Measurements from ENCODE around the gene ABI3BP.

ABI3BP gene

GRCh38 chr3:100813828-100814227 lies 179.4 kb downstream of the ABI3BP start:
- DNase-seq: no peak

- DNase-seq: no peak
Measured at GRCh38 chr3:100811779-100812507, 181.3 kb downstream of the ABI3BP start.

DNA sequence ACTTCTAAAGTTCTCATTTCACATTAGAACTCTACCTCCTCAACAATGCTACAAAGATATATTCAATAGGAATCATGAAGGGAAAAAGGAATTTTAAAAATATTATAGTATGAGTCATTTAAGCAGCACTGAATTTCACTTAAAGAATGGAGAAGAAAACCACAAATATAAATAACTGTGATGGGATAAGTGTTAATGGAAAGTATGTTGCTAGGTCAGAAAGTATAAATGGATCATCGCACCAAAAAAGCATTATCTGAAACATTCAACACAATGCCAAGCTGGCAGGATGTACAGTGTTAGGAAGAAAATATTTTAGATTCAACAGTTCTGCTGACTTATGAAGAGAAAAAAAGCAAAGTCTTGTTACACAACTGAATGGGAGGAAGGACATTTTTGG lies 182.6 kb downstream of the ABI3BP start:
- DNase-seq: no peak

GRCh38 chr3:100804631-100805030 lies 188.6 kb downstream of the ABI3BP start:
- no peak for DNase-seq

GRCh38 chr3:100803711-100804110 lies 189.5 kb downstream of the ABI3BP start:
- DNase-seq: no peak

- no peak for DNase-seq
Measured at GRCh38 chr3:100802126-100802525, 191.1 kb downstream of the ABI3BP start.

DNA sequence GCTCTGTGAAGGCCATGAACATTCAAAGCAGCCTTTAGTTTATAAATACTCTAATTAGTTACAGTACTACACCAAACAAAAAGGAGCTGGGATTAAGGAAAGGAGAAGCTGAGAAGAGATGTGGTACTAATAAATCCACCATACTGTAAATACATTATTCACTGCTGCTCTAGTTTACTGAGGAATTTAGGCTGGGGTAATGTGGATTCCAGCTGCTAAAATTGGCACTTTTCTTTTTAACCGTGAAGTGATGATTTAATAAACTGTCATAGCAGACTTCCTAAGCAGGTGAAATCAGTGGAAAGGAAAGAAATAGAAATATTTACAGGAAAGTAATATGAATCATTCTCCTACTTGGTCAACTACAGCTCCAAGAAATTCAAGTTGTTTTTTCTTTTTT lies 195.2 kb downstream of the ABI3BP start:
- DNase-seq: no peak

- no peak for DNase-seq
Measured at GRCh38 chr3:100796556-100796955, 196.7 kb downstream of the ABI3BP start.

- DNase-seq: no peak
Measured at GRCh38 chr3:100789579-100789978, 203.6 kb downstream of the ABI3BP start.

- DNase-seq: no peak
Measured at GRCh38 chr3:100783619-100784018, 209.6 kb downstream of the ABI3BP start.

- no peak for DNase-seq
Measured at GRCh38 chr3:100782906-100783305, 210.3 kb downstream of the ABI3BP start.

- DNase-seq: no peak
Measured at GRCh38 chr3:100782348-100782747, 210.9 kb downstream of the ABI3BP start.

- no peak for DNase-seq
Measured at GRCh38 chr3:100781301-100781700, 211.9 kb downstream of the ABI3BP start.

DNA sequence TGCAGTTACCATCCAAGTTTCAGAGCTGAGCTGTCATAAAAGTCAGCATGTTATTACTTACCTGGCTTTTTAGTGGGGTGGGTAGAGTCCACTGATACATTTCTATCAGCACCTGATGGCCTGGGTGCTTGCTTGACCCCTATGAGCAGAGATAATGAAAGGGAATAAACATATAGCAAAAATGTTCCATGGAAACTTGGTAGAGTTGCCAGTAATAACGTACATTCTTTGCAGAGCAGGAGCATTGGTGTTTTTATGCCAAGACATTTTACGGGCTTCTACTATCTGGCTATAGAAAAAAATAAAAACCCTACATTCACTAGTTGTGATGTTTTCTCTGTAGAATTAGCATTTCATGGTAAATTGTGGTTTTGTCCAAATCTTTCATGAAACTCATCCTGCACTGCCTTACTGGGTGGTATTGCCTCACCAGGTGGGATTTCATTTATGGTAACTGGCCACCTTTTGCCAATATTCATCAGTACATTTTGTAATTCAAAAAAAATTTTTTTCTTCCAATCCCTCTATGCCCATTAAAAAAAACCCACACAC lies 213.1 kb downstream of the ABI3BP start:
- no peak for DNase-seq

DNA sequence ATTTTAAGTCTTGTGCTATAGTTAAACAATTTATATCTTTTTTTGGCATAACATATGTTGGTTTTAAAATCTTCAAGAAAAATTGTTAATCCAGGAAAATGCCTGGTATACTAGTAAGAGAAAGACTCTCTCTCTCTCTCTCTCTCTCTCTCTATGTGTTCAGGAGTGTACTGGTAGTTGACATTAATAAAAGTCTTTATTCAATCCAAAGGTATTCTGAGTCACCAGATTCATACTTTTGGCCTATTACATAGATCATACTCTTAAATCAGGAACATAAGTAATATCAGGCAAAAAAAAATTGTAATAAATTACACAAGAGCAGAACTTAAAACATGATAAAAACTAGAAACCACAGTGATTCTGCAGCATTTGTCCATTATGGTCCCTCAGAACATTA lies 213.7 kb downstream of the ABI3BP start:
- no peak for DNase-seq

DNA sequence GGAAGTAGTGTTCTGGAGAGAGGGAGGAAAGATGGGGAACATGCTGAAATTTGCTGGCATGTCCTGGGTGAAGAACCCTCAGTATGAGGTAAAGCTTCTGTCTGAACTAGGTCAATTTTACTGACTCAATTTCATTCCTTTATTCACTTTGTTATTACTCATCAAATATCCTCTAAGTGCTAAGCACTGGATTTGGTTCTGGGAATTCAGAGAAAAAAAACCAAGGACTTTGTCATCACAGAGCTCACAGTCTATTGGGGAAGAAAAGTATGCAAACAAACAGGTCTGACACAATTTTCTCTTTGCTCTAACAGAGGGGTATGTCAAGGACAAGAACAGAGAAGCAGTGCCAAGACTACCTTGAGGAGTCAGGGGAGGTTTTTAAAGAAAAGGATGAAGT lies 215.9 kb downstream of the ABI3BP start:
- no peak for DNase-seq

- no peak for DNase-seq
Measured at GRCh38 chr3:100776746-100777145, 216.5 kb downstream of the ABI3BP start.

DNA sequence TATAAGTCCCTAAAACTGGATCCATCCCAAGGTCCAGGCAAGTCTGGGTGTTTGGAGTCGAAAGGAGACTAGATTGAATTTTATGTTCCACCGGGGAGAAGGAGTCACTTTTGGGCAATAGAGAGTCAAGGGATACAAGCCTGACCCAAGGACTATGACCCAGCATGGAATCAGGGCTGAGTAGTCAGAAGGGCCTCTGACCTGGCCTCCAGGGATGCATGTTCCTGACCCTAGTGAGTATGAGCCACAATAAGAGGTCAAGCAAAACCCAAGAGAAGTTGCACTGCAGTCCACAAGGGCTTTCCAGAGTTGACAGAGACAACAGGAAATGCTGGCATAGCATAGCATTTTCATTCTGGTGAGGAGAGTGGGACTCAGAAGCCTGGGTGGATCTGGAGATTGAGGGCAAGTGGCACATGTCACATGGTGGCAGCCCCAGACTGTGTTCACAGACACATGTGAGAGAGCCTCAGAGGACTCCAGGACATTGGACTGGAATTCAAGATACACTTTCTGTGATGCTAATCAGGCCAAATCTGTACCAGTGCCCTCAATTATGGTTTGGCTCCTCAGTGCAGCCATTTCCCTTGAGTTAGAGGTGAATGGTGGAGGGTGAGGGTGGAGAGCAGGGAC lies 217.0 kb downstream of the ABI3BP start:
- DNase-seq: no peak

DNA sequence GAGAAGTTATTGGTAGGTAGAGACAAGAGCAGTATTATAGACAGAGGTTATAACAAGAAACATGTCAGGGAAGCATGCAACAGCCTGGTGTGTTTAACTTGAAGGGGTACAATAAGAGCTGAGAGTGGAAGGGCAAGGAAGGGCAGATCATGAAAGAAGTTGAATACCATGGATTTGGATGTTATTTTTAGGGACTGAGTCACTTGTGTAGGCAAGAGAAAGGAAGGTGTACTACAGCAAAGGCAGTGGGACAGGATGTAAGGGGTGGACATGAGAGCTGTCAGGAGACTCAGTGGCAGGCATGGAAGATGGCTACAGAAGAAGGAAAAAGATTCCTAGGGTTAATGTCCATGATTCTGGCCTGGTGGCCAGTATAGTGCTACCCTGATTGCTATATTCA lies 217.6 kb downstream of the ABI3BP start:
- DNase-seq: no peak

DNA sequence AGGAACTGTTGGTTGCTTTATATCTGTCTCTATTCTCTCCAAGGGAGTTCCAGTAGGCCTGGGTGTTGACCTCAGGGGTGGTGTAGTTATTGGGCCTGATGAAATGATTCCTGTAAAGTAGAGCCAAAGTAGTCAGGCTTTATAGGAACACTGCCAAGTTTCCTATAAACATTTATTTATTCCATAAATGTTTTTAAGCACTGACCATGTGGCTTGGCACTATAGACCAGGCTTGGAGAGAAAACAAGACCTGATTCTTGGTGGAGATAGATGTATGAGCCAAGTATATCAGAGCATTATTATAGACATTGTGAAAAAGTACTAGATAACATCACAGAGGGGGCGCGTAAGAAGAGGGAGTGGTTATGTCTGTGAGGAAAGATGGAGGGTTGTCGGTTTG lies 218.0 kb downstream of the ABI3BP start:
- no peak for DNase-seq

DNA sequence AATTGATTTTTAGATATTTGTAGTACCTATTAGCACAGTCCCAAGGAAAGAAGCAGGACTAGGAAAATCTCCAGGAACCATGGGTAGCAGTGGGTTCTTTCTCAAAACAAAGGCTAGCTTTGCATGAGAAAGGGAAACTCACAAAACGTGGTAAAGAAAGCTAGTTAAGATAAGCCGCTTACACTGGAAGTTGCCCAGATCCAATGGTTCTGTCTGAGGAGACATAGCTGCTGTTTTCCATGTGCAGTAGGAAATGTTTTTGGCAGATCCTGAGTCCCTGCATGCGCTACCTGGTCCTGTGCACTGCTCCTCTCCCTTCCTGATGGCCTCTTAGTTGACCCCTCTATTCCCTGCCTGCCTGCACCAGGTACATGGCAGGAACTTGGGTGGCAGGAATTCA lies 223.5 kb downstream of the ABI3BP start:
- no peak for DNase-seq

GRCh38 chr3:100766069-100766468 lies 227.2 kb downstream of the ABI3BP start:
- DNase-seq: no peak

GRCh38 chr3:100765437-100765975 lies 227.7 kb downstream of the ABI3BP start:
- no peak for DNase-seq

DNA sequence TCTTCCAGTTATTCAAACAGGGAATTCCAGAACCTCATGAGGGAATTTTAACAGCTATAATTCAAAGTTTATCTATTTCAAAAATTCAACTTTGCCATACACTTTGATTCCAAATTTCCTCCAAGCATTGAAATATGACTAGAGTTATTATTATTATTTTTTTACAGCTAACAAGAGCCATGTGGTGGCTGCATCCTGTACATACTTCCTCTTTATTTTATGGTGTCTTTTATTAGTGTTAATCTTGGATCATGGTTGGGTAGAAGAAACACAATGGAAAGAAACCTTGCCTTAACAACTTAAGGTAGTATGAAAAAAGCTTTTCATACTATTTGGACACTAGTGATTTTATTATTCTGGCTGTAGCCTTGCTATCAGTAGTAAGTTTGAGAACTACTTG lies 231.3 kb downstream of the ABI3BP start:
- no peak for DNase-seq
